GM23338 (cell line): Measurements from ENCODE around the gene RUNX1. TPM values are rescaled to one million over a fixed set of nuclear protein-coding genes. Genes with fewer than 3 reads are reported as not detected.

Experiments used
- ATAC-seq: fragments of 200-7000 bp; cut with Tn5 transposase; 3 replicates; pipeline ENCODE4 v1.9.1; 2020
- DNase-seq: peaks from one replicate; pipeline ENCODE4 v3.0.0-alpha.2; 2015; ENCODE audit warnings: low spot score
- H2AFZ ChIP-seq: fragments of 200-600 bp; sonication (generic); 2 replicates; pipeline ENCODE4 v1.8.0; 2016; ENCODE audit warnings: antibody characterized with exemption, mild to moderate bottlenecking, moderate library complexity
- H3F3A ChIP-seq: fragments of 200-600 bp; sonication (generic); replicated peaks from 2 replicates; pipeline ENCODE4 v1.8.0; 2017; ENCODE audit warnings: antibody characterized with exemption, mixed run types, low read depth
- H3K27ac ChIP-seq: fragments of 200-600 bp; sonication (generic); 2 replicates; pipeline ENCODE4 v1.6.1; 2016; ENCODE audit warnings: low read depth
- H3K27me3 ChIP-seq: fragments of 200-600 bp; sonication (generic); 2 replicates; pipeline ENCODE4 v1.8.0; 2016; ENCODE audit warnings: mild to moderate bottlenecking, mixed run types, moderate library complexity; ENCODE audit not compliant: insufficient read depth
- H3K36me3 ChIP-seq: fragments of 200-600 bp; sonication (generic); 2 replicates; pipeline ENCODE4 v1.8.0; 2016; ENCODE audit warnings: mild to moderate bottlenecking; ENCODE audit not compliant: insufficient read depth
- H3K4me1 ChIP-seq: fragments of 200-600 bp; sonication (generic); 2 replicates; pipeline ENCODE4 v1.8.0; 2016; ENCODE audit warnings: mild to moderate bottlenecking, moderate library complexity; ENCODE audit not compliant: insufficient read depth
- H3K4me2 ChIP-seq: fragments of 200-600 bp; sonication (generic); 2 replicates; pipeline ENCODE4 v1.7.1; 2017; ENCODE audit warnings: mixed run types
- H3K4me3 ChIP-seq: fragments of 200-600 bp; sonication (generic); 2 replicates; pipeline ENCODE4 v1.6.1; 2016; ENCODE audit warnings: mixed run types
- H3K79me2 ChIP-seq: fragments of 200-600 bp; sonication (generic); replicated peaks from 2 replicates; pipeline ENCODE4 v1.8.0; 2017; ENCODE audit warnings: mild to moderate bottlenecking; ENCODE audit not compliant: insufficient read depth
- H3K9me2 ChIP-seq: fragments of 200-600 bp; sonication (generic); 2 replicates; pipeline ENCODE4 v1.8.0; 2017; ENCODE audit not compliant: insufficient read depth
- H4K20me1 ChIP-seq: fragments of 200-600 bp; sonication (generic); replicated peaks from 2 replicates; pipeline ENCODE4 v1.8.0; 2017; ENCODE audit warnings: mild to moderate bottlenecking; ENCODE audit not compliant: insufficient read depth
- H3K27ac Mint-ChIP-seq: 2 replicates; pipeline ENCODE4 v1.8.0; 2020; ENCODE audit warnings: inconsistent platforms, mild to moderate bottlenecking, moderate library complexity, mixed read lengths
- H3K27me3 Mint-ChIP-seq: 3 replicates; pipeline ENCODE4 v1.8.0; 2022; ENCODE audit warnings: low read depth, mild to moderate bottlenecking, moderate library complexity, mixed read lengths, inconsistent platforms; ENCODE audit not compliant: insufficient read depth, poor library complexity
- H3K36me3 Mint-ChIP-seq: 3 replicates; pipeline ENCODE4 v1.8.0; 2021; ENCODE audit warnings: low read depth, mild to moderate bottlenecking, inconsistent platforms, moderate library complexity, mixed read lengths
- H3K4me1 Mint-ChIP-seq: 3 replicates; pipeline ENCODE4 v1.8.0; 2020; ENCODE audit warnings: mild to moderate bottlenecking, inconsistent platforms, mixed read lengths
- H3K4me3 Mint-ChIP-seq: 3 replicates; pipeline ENCODE4 v1.8.0; 2021; ENCODE audit warnings: moderate library complexity, mild to moderate bottlenecking, inconsistent platforms, mixed read lengths
- H3K9me3 Mint-ChIP-seq: 3 replicates; pipeline ENCODE4 v1.8.0; 2020; ENCODE audit warnings: moderate library complexity, mild to moderate bottlenecking, inconsistent platforms, mixed read lengths
- ETS1 ChIP-seq: IDR thresholded peaks from 2 replicates; pipeline ENCODE4 v1.6.1; 2016; ENCODE audit warnings: antibody characterized with exemption
- EZH2phosphoT487 ChIP-seq: fragments of 200-600 bp; sonication (generic); IDR thresholded peaks from one replicate; pipeline ENCODE4 v1.8.1; 2018; ENCODE audit warnings: antibody characterized with exemption; ENCODE audit not compliant: unreplicated experiment
- JUNB ChIP-seq: IDR thresholded peaks from one replicate; pipeline ENCODE4 v1.6.1; 2016; ENCODE audit warnings: antibody characterized with exemption; ENCODE audit not compliant: unreplicated experiment
- POLR2AphosphoS5 ChIP-seq: IDR thresholded peaks from 2 replicates; pipeline ENCODE4 v1.6.1; 2016; ENCODE audit warnings: antibody characterized with exemption, low read depth
- STAT1 ChIP-seq: IDR thresholded peaks from one replicate; pipeline ENCODE4 v1.6.1; 2016; ENCODE audit warnings: antibody characterized with exemption; ENCODE audit not compliant: unreplicated experiment
- ZNF114 ChIP-seq: fragments of 250-450 bp; sonication (Bioruptor Pico); IDR thresholded peaks from 2 replicates; pipeline ENCODE4 v1.5.0; 2020; ENCODE audit warnings: mild to moderate bottlenecking, moderate library complexity
- ZNF331 ChIP-seq: fragments of 250-450 bp; sonication (Bioruptor Pico); IDR thresholded peaks from 2 replicates; pipeline ENCODE4 v1.5.0; 2020; ENCODE audit warnings: low read depth, mild to moderate bottlenecking, moderate library complexity
- polyA plus RNA-seq: library from polyadenylated mRNA; unstranded; fragments of >200 nt; fragmentation: Nextera tagmentation; extraction: Ambion mirVana; gene quantifications from 2 replicates; pipeline ENCODE4 v1.2.1, GENCODE V29; 2016
- total RNA-seq: library from RNA; depleted of rRNA; stranded (reverse); fragments of >200 nt; shearing (Covaris generic); gene quantifications from 2 replicates; pipeline ENCODE4 v1.2.3, GENCODE V29; 2014
- TF ChIP-seq, protein P1 (sequence below): fragments of 250-450 bp; sonication (Bioruptor Pico); IDR thresholded peaks from 2 replicates; pipeline ENCODE4 v1.5.0; 2020; ENCODE audit warnings: mild to moderate bottlenecking, moderate library complexity
- TF ChIP-seq, protein P2 (sequence below): IDR thresholded peaks from one replicate; pipeline ENCODE4 v1.6.1; 2018; ENCODE audit warnings: antibody characterized with exemption; ENCODE audit not compliant: unreplicated experiment

The RUNX1 gene
- total and polyA plus RNA-seq, 2 experiments from 2014 or later = 0.29 to 1.1 TPM

DNA sequence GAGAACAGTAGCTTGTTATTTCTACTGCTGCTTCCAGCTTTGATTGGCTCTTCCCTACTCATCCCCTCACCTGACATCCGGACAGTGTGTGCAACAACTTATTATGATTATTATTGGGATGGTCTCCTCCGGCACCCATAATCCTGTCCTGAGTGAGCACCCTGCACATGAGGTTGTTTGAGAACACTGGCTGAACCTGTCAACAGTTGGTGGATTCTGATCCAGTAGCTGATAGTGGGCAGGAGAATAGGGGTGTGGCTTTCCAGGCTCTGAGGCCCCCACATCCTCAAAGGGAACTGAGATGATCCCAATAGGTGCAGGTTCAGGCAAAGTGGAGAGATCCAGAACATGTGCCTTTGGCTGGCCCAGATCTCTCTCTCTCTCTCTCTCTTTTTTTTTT lies 60.5 kb downstream of the RUNX1 start:
- TF ChIP-seq JUNB (no peak), ZNF331 (CRISPR knock-in tag) (no peak), EZH2phosphoT487 (no peak), ZNF114 (no peak), STAT1 (no peak), ETS1 (no peak), POLR2AphosphoS5 (no peak)
- TF ChIP-seq, protein P1, sequence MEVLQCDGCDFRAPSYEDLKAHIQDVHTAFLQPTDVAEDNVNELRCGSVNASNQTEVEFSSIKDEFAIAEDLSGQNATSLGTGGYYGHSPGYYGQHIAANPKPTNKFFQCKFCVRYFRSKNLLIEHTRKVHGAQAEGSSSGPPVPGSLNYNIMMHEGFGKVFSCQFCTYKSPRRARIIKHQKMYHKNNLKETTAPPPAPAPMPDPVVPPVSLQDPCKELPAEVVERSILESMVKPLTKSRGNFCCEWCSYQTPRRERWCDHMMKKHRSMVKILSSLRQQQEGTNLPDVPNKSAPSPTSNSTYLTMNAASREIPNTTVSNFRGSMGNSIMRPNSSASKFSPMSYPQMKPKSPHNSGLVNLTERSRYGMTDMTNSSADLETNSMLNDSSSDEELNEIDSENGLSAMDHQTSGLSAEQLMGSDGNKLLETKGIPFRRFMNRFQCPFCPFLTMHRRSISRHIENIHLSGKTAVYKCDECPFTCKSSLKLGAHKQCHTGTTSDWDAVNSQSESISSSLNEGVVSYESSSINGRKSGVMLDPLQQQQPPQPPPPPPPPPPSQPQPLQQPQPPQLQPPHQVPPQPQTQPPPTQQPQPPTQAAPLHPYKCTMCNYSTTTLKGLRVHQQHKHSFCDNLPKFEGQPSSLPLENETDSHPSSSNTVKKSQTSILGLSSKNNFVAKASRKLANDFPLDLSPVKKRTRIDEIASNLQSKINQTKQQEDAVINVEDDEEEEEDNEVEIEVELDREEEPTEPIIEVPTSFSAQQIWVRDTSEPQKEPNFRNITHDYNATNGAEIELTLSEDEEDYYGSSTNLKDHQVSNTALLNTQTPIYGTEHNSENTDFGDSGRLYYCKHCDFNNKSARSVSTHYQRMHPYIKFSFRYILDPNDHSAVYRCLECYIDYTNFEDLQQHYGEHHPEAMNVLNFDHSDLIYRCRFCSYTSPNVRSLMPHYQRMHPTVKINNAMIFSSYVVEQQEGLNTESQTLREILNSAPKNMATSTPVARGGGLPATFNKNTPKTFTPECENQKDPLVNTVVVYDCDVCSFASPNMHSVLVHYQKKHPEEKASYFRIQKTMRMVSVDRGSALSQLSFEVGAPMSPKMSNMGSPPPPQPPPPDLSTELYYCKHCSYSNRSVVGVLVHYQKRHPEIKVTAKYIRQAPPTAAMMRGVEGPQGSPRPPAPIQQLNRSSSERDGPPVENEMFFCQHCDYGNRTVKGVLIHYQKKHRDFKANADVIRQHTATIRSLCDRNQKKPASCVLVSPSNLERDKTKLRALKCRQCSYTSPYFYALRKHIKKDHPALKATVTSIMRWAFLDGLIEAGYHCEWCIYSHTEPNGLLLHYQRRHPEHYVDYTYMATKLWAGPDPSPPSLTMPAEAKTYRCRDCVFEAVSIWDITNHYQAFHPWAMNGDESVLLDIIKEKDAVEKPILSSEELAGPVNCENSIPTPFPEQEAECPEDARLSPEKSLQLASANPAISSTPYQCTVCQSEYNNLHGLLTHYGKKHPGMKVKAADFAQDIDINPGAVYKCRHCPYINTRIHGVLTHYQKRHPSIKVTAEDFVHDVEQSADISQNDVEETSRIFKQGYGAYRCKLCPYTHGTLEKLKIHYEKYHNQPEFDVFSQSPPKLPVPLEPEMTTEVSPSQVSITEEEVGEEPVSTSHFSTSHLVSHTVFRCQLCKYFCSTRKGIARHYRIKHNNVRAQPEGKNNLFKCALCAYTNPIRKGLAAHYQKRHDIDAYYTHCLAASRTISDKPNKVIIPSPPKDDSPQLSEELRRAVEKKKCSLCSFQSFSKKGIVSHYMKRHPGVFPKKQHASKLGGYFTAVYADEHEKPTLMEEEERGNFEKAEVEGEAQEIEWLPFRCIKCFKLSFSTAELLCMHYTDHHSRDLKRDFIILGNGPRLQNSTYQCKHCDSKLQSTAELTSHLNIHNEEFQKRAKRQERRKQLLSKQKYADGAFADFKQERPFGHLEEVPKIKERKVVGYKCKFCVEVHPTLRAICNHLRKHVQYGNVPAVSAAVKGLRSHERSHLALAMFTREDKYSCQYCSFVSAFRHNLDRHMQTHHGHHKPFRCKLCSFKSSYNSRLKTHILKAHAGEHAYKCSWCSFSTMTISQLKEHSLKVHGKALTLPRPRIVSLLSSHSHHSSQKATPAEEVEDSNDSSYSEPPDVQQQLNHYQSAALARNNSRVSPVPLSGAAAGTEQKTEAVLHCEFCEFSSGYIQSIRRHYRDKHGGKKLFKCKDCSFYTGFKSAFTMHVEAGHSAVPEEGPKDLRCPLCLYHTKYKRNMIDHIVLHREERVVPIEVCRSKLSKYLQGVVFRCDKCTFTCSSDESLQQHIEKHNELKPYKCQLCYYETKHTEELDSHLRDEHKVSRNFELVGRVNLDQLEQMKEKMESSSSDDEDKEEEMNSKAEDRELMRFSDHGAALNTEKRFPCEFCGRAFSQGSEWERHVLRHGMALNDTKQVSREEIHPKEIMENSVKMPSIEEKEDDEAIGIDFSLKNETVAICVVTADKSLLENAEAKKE (CRISPR knock-in tag) = no peak
- TF ChIP-seq, protein P2, sequence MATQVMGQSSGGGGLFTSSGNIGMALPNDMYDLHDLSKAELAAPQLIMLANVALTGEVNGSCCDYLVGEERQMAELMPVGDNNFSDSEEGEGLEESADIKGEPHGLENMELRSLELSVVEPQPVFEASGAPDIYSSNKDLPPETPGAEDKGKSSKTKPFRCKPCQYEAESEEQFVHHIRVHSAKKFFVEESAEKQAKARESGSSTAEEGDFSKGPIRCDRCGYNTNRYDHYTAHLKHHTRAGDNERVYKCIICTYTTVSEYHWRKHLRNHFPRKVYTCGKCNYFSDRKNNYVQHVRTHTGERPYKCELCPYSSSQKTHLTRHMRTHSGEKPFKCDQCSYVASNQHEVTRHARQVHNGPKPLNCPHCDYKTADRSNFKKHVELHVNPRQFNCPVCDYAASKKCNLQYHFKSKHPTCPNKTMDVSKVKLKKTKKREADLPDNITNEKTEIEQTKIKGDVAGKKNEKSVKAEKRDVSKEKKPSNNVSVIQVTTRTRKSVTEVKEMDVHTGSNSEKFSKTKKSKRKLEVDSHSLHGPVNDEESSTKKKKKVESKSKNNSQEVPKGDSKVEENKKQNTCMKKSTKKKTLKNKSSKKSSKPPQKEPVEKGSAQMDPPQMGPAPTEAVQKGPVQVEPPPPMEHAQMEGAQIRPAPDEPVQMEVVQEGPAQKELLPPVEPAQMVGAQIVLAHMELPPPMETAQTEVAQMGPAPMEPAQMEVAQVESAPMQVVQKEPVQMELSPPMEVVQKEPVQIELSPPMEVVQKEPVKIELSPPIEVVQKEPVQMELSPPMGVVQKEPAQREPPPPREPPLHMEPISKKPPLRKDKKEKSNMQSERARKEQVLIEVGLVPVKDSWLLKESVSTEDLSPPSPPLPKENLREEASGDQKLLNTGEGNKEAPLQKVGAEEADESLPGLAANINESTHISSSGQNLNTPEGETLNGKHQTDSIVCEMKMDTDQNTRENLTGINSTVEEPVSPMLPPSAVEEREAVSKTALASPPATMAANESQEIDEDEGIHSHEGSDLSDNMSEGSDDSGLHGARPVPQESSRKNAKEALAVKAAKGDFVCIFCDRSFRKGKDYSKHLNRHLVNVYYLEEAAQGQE = no peak

More for the DNA sequence above, 60.5 kb downstream of the RUNX1 start:
- DNase-seq (no peak), ATAC-seq (no peak)
- no peaks in the 10 kb centered on the region for H3K27me3 ChIP-seq
- Mint-ChIP-seq H3K4me1 (peaks cover 9% of the 10 kb centered on the region), H3K9me3 (no peaks in the 10 kb centered on the region), H3K27me3 (peaks cover 7% of the 10 kb centered on the region), H3K4me3 (no peak overlapping the region), H3K27ac (no peak overlapping the region), H3K36me3 (no peaks in the 10 kb centered on the region)
- H3K27ac ChIP-seq = no peak overlapping the region
- H3K9me2 ChIP-seq = no peaks in the 10 kb centered on the region
- no peaks in the 10 kb centered on the region for H3F3A ChIP-seq
- no peak overlapping the region for H3K4me2 ChIP-seq
- no peaks in the 10 kb centered on the region for H4K20me1 ChIP-seq
- no peaks in the 10 kb centered on the region for H3K79me2 ChIP-seq
- no peaks in the 10 kb centered on the region for H3K36me3 ChIP-seq
- H3K4me3 ChIP-seq = no peak overlapping the region
- no peaks in the 10 kb centered on the region for H3K4me1 ChIP-seq
- no peak overlapping the region for H2AFZ ChIP-seq
